ENCODE data around the gene SS18L1.

DNA sequence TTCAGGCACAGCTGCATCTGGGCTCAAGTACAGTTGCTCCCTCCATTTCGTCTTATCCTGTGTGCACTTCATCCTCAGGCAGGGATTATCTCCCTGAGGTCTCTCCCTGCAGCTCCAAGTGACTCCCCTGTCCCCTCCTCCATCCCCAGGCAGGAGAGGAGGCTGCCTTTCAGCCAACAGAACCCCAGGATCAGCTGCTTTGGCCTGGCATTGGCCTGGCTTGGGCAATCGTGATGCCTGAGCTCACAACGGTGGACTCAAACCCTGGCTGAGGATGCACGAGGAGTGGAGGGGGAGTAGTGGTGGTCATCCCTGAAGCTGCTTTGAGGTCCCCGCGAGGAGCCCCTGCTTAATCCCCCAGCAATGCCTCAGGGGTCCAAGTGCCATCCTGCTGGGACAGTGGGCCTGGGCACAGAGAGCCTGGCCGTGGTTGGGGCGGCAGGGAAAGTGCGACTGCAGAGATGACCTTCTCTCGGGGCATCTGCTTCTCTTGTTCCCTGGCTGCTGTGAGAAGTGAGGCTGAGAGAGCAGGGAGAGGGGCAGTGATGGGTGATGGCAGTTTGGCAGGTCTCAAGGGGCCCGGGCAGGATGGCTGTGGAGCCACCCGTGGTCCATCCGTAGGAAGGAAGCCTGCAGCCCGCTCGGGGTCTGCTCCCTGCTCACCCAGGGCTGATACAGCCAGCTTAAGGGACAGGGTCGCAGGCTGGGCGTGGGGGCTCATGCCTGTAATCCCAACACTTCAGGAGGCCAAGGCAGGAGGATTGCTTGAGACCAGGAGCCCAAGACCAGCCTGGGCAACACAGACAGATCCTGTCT lies 82.5 kb downstream of the SS18L1 start:
- TF ChIP-seq SP1 (IDR thresholded peaks at IDR 0.05) (no peak), TARDBP (IDR thresholded peaks at IDR 0.05) (no peak), CTBP1 (IDR thresholded peaks at IDR 0.05; ENCODE audit: borderline replicate concordance) (no peak), ARNT (IDR thresholded peaks at IDR 0.05) (no peak), NFRKB (IDR thresholded peaks at IDR 0.05) (no peak)
